Mesendoderm (in vitro differentiated cells): ENCODE measurements around the gene KAT6B.

Source experiments
- DNase-seq: peaks from one replicate; pipeline ENCODE4 v3.0.0; 2013
- H2AK5ac ChIP-seq: 2 replicates; pipeline ENCODE4 v1.6.1; 2013; ENCODE audit warnings: low read length, inconsistent platforms
- H2BK120ac ChIP-seq: 2 replicates; pipeline ENCODE4 v1.6.1; 2013; ENCODE audit warnings: low read depth, mild to moderate bottlenecking, low read length, moderate library complexity, mixed read lengths
- H2BK15ac ChIP-seq: replicated peaks from 2 replicates; pipeline ENCODE4 v1.6.1; 2013; ENCODE audit warnings: low read depth, mild to moderate bottlenecking, moderate library complexity
- H2BK5ac ChIP-seq: 2 replicates; pipeline ENCODE4 v1.6.1; 2013; ENCODE audit warnings: low read length, inconsistent platforms
- H3K18ac ChIP-seq: 2 replicates; pipeline ENCODE4 v1.6.1; 2013; ENCODE audit warnings: mild to moderate bottlenecking, low read length, mixed read lengths
- H3K23ac ChIP-seq: one replicate; pipeline ENCODE4 v1.6.1; 2013; ENCODE audit warnings: low read length
- H3K27ac ChIP-seq: 2 replicates; pipeline ENCODE4 v1.5.1; 2013; ENCODE audit warnings: low read depth, mild to moderate bottlenecking, inconsistent platforms, low read length, moderate library complexity
- H3K27me3 ChIP-seq: 2 replicates; pipeline ENCODE4 v1.6.1; 2013; ENCODE audit warnings: low read length, control low read depth, mild to moderate bottlenecking, inconsistent platforms; ENCODE audit not compliant: insufficient read depth, poor library complexity
- H3K36me3 ChIP-seq: 2 replicates; pipeline ENCODE4 v1.6.1; 2013; ENCODE audit warnings: low read length, inconsistent platforms; ENCODE audit not compliant: control insufficient read depth, insufficient read depth
- H3K4ac ChIP-seq: one replicate; pipeline ENCODE4 v1.6.1; 2013; ENCODE audit warnings: low read depth, mild to moderate bottlenecking, low read length, moderate library complexity
- H3K4me1 ChIP-seq: 2 replicates; pipeline ENCODE4 v1.6.1; 2013; ENCODE audit warnings: low read depth, low read length, inconsistent platforms; ENCODE audit not compliant: control insufficient read depth
- H3K4me2 ChIP-seq: 2 replicates; pipeline ENCODE4 v1.6.1; 2013; ENCODE audit warnings: low read length
- H3K4me3 ChIP-seq: 2 replicates; pipeline ENCODE4 v1.5.1; 2013; ENCODE audit warnings: mild to moderate bottlenecking, low read length
- H3K56ac ChIP-seq: one replicate; pipeline ENCODE4 v1.6.1; 2013; ENCODE audit warnings: low read length
- H3K79me1 ChIP-seq: 2 replicates; pipeline ENCODE4 v1.6.1; 2013; ENCODE audit warnings: low read length, inconsistent platforms
- H3K79me2 ChIP-seq: 2 replicates; pipeline ENCODE4 v1.6.1; 2013; ENCODE audit warnings: mild to moderate bottlenecking, low read length; ENCODE audit not compliant: control insufficient read depth, insufficient read depth
- H3K9ac ChIP-seq: 2 replicates; pipeline ENCODE4 v1.6.1; 2013; ENCODE audit warnings: low read length, inconsistent platforms
- H4K5ac ChIP-seq: one replicate; pipeline ENCODE4 v1.6.1; 2013; ENCODE audit warnings: low read length
- H4K8ac ChIP-seq: one replicate; pipeline ENCODE4 v1.6.1; 2013; ENCODE audit warnings: low read depth, mild to moderate bottlenecking, control low read depth, low read length, moderate library complexity
- WGBS: extraction: QIAGEN DNeasy Blood & Tissue Kit; methylation state at CpG from one replicate; pipeline ENCODE4 v1.1.7; 2013; ENCODE audit warnings: low lambda C conversion rate, missing lambda C conversion rate; ENCODE audit not compliant: insufficient coverage; ENCODE audit errors: extremely low coverage; 5-methylcytosine and 5-hydroxymethylcytosine counted together

KAT6B gene

DNA sequence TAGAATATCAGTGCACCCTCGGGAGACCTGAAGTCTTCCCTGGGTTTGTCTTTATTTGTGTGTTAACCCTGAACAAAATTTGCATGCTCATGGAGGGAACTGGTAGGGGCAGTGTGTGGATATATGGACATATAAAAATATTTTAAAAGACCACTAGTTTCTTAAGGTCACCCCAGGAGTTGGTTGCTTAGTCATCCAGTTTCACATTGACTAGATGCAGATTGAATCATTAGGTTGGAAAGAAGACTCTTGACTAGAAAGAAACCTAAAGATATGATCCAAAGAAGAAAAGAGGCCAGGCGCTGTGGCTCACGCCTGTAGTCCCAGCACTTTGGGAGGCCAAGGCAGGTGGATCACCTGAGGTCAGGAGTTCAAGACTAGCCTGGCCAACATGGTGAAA, 137.1 kb downstream of the KAT6B start:
- H3K4me1 ChIP-seq = no peaks in the 10 kb centered on the region
- no peaks in the 10 kb centered on the region for H3K79me2 ChIP-seq
- H3K27me3 ChIP-seq = no peaks in the 10 kb centered on the region
- H3K4me2 ChIP-seq = no peak overlapping the region
- H2BK15ac ChIP-seq = no peak overlapping the region
- H3K4me3 ChIP-seq = no peak overlapping the region
- H2AK5ac ChIP-seq = no peak overlapping the region
- H3K79me1 ChIP-seq = no peaks in the 10 kb centered on the region
- no peak overlapping the region for H3K23ac ChIP-seq
- no peak overlapping the region for H3K9ac ChIP-seq
- no peak overlapping the region for H4K8ac ChIP-seq
- H2BK120ac ChIP-seq = no peak overlapping the region
- no peak overlapping the region for H3K56ac ChIP-seq
- no CpG with 5 or more reads among the region's 3 CpGs for WGBS
- H3K36me3 ChIP-seq = no peaks in the 10 kb centered on the region
- H3K18ac ChIP-seq = no peak overlapping the region
- DNase-seq = no peak
- no peak overlapping the region for H4K5ac ChIP-seq
- H2BK5ac ChIP-seq = no peak overlapping the region
- H3K4ac ChIP-seq = no peak overlapping the region
- no peak overlapping the region for H3K27ac ChIP-seq

DNA sequence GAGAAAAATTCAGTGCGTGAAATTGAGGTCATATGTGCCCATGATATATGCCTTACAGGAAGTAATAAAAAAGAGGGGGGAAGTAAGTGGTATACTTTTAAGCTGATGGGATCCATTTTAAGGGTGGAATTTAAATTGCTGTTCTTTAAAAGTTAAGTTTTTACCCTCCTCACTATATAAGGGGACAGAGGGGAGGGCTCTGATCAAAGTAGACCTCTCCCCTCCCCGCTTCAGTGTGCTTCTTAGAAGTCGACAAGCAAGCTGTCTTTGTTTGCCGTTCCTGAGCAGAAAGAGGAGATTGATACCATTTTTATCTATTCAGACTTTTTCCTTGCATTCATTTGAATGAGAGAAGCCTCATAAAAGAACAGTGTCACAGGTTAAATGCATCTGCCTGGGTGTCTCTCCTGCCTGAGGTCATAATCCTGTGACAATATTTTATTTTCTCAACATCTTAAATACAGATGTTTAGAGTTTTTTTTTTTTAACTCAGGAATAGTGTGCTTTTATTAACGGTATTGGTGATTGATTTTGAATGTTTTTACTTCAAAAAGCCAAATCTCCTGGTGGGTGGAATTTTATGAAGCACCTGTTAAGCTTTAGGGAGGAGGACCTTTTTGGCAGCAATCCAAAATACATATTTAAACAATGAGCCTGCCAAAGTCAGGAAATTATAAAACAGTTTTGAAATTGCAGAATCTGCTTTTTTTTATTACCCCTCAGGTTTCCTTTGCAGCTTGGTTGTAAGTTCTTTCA, 141.7 kb downstream of the KAT6B start:
- H2BK15ac ChIP-seq = no peak overlapping the region
- H3K79me1 ChIP-seq = no peaks in the 10 kb centered on the region
- no peaks in the 10 kb centered on the region for H3K27me3 ChIP-seq
- no peak overlapping the region for H3K4ac ChIP-seq
- DNase-seq = no peak
- H3K79me2 ChIP-seq = no peaks in the 10 kb centered on the region
- 100% methylated on average over 1 of the region's 5 CpGs for WGBS
- no peaks in the 10 kb centered on the region for H3K4me1 ChIP-seq
- H4K8ac ChIP-seq = no peak overlapping the region
- H3K56ac ChIP-seq = no peak overlapping the region
- H3K4me3 ChIP-seq = no peak overlapping the region
- no peak overlapping the region for H2AK5ac ChIP-seq
- no peak overlapping the region for H3K18ac ChIP-seq
- H3K23ac ChIP-seq = no peak overlapping the region
- H3K27ac ChIP-seq = no peak overlapping the region
- no peak overlapping the region for H2BK120ac ChIP-seq
- no peak overlapping the region for H3K9ac ChIP-seq
- H3K36me3 ChIP-seq = no peaks in the 10 kb centered on the region
- no peak overlapping the region for H3K4me2 ChIP-seq
- no peak overlapping the region for H4K5ac ChIP-seq
- H2BK5ac ChIP-seq = no peak overlapping the region

DNA sequence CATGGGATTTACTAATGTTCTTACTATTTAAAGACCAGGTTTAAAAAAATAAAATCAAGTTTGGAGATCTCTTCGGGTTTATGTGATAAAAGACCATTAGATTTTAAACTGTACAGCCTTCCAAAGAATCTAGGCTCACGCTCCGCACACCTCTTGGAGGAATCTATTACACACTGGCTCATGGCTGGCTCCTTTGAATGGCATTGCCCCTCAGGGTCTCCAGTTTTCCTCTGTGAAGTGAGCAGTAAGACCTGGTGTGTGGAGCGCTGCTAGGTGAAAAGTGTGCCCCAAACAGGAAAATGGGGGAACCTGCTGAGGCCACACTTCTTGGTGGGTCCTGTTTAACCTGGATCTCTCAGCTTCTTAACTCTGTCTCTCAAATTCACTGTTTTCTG, 142.3 kb downstream of the KAT6B start:
- H3K4me3 ChIP-seq = no peak overlapping the region
- H3K79me2 ChIP-seq = no peaks in the 10 kb centered on the region
- no peak overlapping the region for H4K5ac ChIP-seq

DNA sequence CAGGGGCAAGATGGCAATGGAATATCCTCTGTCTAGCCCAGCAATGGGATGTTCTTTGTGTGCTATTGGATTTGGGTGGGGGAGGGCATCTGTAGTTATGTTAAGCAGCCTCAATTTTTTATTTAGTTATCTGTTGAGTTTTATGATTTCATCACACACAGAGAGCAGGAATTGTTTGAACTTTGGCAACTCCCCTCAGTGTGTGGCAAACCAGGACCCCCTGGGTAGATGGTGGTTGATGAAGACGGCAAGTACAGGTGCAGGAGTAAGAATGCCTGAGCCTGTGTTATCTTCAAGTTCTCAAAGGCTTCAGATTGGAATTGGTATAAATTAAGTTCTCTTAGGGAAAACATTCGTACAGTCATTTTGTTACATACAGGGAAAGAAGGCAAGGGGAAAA, 142.7 kb downstream of the KAT6B start:
- no peaks in the 10 kb centered on the region for H3K36me3 ChIP-seq
- H2AK5ac ChIP-seq = no peak overlapping the region
- H3K27me3 ChIP-seq = no peaks in the 10 kb centered on the region
- no peak overlapping the region for H4K5ac ChIP-seq
- H3K4ac ChIP-seq = no peak overlapping the region
- no peak overlapping the region for H3K18ac ChIP-seq
- H3K9ac ChIP-seq = no peak overlapping the region
- no peak overlapping the region for H3K4me3 ChIP-seq
- H4K8ac ChIP-seq = no peak overlapping the region
- no peaks in the 10 kb centered on the region for H3K79me2 ChIP-seq
- no peak overlapping the region for H2BK5ac ChIP-seq
- no peak overlapping the region for H2BK120ac ChIP-seq
- WGBS = no CpG with 5 or more reads among the region's 2 CpGs
- H3K4me2 ChIP-seq = no peak overlapping the region
- H3K56ac ChIP-seq = no peak overlapping the region
- no peak overlapping the region for H3K27ac ChIP-seq
- no peak overlapping the region for H2BK15ac ChIP-seq
- no peak for DNase-seq
- H3K23ac ChIP-seq = no peak overlapping the region
- no peaks in the 10 kb centered on the region for H3K4me1 ChIP-seq
- H3K79me1 ChIP-seq = no peaks in the 10 kb centered on the region

More for the DNA sequence above, 142.3 kb downstream of the KAT6B start:
- no peak overlapping the region for H2BK15ac ChIP-seq
- no peak overlapping the region for H3K4me2 ChIP-seq
- H2AK5ac ChIP-seq = no peak overlapping the region
- no peaks in the 10 kb centered on the region for H3K79me1 ChIP-seq
- no peaks in the 10 kb centered on the region for H3K27me3 ChIP-seq
- H3K23ac ChIP-seq = no peak overlapping the region
- no peak overlapping the region for H2BK120ac ChIP-seq
- no peak overlapping the region for H3K9ac ChIP-seq
- DNase-seq = no peak
- no peak overlapping the region for H4K8ac ChIP-seq
- no peaks in the 10 kb centered on the region for H3K4me1 ChIP-seq
- H2BK5ac ChIP-seq = no peak overlapping the region
- H3K36me3 ChIP-seq = no peaks in the 10 kb centered on the region
- no peak overlapping the region for H3K27ac ChIP-seq
- no peak overlapping the region for H3K4ac ChIP-seq
- no peak overlapping the region for H3K18ac ChIP-seq
- no peak overlapping the region for H3K56ac ChIP-seq
- no CpG with 5 or more reads among the region's 4 CpGs for WGBS

DNA sequence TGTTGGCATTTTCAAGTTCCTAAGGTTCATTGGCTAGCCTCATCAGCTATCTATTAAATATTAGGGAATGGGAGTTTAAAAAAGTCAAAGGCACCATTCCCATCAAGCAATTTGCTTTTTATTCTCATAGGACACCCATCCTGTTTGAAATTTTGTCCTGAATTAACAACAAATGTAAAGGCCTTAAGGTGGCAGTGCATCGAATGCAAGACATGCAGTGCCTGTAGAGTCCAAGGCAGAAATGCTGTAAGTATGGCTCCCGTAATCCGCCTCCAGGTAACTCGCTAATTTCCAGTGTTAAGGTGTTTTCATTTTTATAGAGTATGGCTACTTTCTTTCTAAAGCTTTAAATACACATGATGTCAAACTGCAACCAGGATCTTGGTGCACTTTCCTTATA, 143.1 kb downstream of the KAT6B start:
- no peak overlapping the region for H3K4ac ChIP-seq
- no peak overlapping the region for H2BK5ac ChIP-seq
- H3K27me3 ChIP-seq = no peaks in the 10 kb centered on the region
- no peak overlapping the region for H3K27ac ChIP-seq
- no peak overlapping the region for H4K8ac ChIP-seq
- no CpG with 5 or more reads among the region's 4 CpGs for WGBS
- no peak overlapping the region for H3K56ac ChIP-seq
- no peaks in the 10 kb centered on the region for H3K36me3 ChIP-seq
- no peaks in the 10 kb centered on the region for H3K4me1 ChIP-seq
- no peak overlapping the region for H2BK15ac ChIP-seq
- H2AK5ac ChIP-seq = no peak overlapping the region
- H3K4me3 ChIP-seq = no peak overlapping the region
- H3K18ac ChIP-seq = no peak overlapping the region
- no peaks in the 10 kb centered on the region for H3K79me1 ChIP-seq
- no peak overlapping the region for H2BK120ac ChIP-seq
- H3K9ac ChIP-seq = no peak overlapping the region
- H3K79me2 ChIP-seq = no peaks in the 10 kb centered on the region
- DNase-seq = no peak
- H3K4me2 ChIP-seq = no peak overlapping the region
- no peak overlapping the region for H4K5ac ChIP-seq
- H3K23ac ChIP-seq = no peak overlapping the region
